Stimulated activated CD8-positive, alpha-beta memory T cell treated with anti-CD3 and anti-CD28 coated beads, Interleukin-15, amount 100 ng/mL, for 24 hours (primary cell): ENCODE measurements around the gene TGFA.

Experiments
- DNase-seq: peaks from one replicate; pipeline ENCODE4 v3.0.0-alpha.2; 2020; ENCODE audit warnings: low read depth

TGFA gene

DNA sequence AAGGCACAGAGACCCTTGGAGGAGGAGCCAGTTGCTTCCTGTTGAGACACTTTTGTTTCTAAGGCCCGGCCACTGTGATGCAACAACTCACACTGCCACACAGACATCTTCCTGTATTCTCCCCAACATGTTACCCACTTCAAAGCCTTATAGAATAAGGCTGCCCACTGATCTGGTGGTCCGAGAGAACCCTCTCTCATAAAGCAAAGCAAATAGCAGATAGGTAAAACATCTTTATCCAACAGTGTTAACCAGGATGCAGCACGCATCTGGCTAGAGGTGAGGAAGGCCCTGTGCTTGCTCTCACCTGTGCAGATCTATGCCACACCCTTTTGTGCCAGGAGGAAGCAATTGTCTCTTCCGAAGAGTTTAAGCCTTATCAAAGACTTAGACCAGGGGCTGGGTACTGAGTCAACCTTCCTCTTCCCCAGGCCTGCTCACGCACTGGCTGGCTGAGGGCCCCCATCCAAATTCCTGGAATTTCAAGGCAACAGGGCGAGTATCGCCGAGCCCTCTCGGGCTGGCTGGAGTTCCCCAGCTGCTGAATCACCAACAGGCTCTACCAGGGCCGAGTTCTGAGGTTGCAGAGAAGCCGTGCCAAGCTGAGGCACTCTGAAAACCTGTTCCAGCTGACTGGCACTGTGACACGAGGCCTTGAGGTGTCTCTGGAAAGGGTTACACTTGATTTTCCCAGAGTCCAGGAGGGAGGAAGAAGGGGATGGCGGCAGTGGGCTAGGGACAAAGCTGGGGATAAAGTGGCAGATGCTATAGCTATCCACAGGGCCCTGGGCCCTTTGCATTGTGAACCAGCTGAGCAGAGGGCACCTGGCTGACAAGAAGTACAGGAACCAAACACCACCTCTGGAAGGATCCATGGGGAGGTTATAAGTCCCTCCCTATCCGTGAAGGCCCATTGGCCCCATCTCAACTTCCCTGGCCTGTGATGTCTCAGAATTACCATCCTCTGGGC is 29.3 kb downstream of the TGFA start:
- DNase-seq = no peak

DNA sequence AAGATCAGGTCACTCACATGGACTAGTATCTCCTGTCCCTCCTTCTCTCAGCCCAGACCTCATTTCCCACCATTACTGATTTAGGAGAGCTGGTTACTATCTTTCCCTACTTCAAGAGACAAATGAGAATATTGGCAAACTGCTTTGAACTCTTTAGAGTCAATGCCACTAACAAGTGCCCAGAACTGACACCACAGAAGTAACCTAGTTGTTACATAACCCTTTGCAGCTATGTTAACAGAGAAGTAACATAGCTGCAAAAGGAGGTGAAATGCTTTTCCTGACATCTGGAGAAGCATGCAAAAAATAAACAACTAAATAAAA is 30.0 kb downstream of the TGFA start:
- no peak for DNase-seq

DNA sequence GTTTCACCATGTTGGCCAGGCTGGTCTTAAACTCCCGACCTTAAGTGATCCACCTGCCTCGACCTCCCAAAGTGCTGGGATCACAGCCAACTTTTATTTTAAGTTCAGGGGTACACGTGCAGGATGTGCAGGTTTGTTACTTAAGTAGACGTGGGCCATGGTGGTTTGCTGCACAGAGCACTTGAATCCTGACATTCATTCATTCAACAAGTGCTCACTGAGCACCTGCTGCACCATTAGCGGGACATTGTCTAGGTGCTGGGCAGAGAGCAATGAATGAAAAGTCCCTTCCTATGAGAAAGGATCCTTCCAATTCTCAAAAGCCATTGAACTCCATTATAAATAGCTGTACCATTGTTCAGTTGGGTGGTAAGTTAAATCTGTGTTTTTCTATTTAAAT is 31.0 kb downstream of the TGFA start:
- no peak for DNase-seq

DNA sequence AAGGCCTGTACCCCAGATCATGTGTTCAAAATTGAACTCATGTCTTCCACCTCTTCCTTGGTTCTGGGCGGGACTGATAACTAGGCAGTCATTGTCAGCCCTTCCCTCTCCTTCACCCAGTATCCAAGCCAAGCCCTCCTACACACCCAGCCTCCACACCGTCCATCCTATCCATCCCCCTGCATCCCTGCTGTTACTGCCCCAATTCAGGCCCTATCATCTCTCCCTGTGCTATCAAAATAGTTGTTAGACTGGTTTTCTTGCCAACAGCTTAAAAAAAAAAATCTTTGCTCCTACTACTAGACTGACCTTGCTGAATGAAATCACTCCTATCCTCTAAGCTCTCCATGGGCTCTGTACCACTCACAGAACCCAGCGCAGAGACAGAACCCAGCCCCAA is 32.8 kb downstream of the TGFA start:
- DNase-seq = no peak

- no peak for DNase-seq
Measured at GRCh38 chr2:70519453-70519852, 34.2 kb downstream of the TGFA start.

DNA sequence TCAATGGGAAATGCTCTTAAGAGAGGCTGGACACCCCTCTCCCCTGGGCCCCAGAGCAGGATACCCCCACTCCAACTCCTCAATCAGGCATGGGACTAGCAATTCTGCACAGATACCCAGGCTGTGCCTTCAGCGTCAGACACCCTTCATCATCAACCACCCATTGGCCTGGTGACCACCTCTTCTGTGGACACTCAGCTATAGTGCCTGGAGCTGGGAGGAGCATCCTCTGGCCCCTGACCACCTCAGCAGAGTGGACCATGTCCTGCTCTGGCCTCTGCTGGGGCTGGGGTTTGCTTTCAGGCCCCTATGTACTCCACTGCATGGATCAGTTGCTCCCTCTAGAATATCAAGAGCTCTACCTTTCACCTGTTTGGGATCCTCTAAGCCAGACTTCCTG is 35.1 kb downstream of the TGFA start:
- no peak for DNase-seq

- no peak for DNase-seq
Measured at GRCh38 chr2:70517804-70518203, 35.8 kb downstream of the TGFA start.

- no peak for DNase-seq
Measured at GRCh38 chr2:70516596-70516995, 37.0 kb downstream of the TGFA start.

DNA sequence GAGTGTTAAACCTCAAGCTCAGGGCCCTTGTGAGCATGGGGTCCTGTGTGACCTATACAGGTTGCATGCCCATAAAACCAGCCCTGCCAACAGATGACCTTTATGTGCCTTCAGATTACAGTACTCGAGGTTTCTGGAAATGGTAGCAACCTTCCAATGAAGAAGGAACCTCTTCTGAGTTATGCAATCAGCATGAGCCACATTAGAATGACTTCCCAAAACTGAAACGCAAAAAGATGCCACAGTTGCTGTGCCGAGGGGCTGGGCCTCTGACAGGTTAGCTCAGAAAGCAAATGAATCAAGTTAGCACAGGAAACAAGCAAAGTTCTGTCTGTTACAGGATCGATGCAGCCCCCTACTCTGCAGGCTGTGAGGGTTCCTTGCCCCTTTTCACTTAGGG is 37.7 kb downstream of the TGFA start:
- DNase-seq = no peak

GRCh38 chr2:70514612-70515055 is 39.0 kb downstream of the TGFA start:
- DNase-seq = no peak

- no peak for DNase-seq
Measured at GRCh38 chr2:70513738-70514137, 39.9 kb downstream of the TGFA start.

DNA sequence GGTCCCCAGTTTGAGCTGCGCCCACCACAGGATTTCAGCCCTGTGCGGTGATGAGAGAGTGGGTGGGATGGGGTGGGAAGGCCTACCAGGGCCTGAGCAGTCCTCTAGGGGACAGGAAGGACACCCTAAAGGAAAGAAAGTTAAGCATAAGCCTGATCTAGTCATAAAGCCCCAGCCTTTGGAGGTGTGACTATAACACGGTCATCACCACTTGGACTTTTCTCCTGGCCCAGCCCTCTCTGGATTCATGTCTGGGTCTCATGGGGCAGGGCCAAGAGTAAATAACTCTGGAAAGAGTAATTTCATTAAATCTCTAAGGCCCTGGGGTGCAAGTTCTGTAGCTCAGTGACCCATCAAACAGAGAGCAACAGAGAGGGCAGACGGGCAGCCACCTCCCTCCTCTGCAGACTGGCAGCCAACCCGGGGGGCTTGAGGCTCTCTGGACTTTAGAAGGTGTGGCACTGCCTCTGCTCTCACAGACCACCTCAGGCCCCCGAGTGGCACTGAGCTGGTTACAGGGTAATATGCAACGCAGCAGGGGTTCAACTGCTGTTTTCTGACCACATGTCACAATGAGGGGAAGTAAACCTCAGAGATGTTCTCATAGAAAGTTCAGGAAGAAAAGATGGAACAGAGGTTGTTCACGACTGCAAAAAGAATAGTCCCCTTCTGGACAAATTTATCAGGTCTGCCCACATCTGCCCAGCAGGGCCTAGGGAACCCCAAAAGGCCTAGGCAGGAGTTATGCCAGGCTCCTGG is 41.5 kb downstream of the TGFA start:
- DNase-seq = no peak

DNA sequence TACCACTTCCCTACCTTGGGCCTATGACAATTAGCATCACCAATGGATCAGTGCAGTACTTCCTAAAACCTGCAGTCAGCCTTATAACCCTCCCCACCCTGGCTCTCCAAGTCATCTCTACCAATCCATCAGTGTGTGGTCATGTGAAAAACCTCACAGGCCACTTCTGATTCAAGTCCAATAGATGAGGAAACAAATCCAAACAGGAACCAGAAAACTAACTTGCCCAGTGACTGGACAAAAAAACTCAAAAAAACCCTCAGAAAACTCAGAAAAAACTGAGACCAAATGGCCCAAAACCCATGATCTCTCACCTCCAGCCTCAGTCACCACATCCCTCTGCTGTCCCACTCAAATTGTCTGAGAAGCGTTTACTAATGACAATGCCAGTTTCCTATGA is 43.3 kb downstream of the TGFA start:
- DNase-seq = no peak

GRCh38 chr2:70509565-70509964 is 44.1 kb downstream of the TGFA start:
- no peak for DNase-seq

DNA sequence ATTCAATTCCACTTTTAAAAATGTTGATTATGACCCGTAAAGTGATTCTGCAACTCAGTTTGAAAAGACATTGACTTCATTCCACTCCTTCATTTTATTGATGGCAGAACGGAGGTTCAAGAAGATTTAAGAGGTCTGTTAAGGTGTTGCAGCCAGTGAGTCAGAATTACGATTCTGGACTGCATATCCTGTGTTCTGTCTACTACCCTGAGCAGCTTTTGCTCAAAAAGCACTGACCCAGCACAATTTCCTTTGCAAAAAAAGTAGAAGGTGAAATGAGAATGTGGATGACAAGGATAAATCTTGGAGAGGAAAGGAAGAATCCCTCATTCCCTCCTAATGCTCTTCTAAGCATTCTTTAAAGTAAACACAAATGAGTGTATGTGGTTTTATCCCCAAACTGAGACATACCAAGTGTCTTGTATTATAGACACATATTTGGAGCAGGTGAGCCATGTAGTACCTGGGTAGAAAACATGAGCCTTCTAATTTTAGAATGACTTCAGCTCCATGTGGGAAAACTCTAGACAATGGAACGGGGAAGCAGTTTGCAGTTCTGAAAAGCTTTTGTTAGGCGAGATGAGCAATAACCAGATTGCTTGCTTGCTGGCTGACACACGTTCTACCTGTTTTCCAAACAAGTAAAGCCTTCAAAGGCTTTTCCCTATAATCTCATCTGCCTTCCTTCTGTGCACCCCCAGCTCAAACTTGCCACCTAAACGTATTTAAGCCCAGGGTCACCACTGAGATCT is 44.7 kb downstream of the TGFA start:
- no peak for DNase-seq

GRCh38 chr2:70505613-70506391 is 47.8 kb downstream of the TGFA start:
- DNase-seq = no peak

DNA sequence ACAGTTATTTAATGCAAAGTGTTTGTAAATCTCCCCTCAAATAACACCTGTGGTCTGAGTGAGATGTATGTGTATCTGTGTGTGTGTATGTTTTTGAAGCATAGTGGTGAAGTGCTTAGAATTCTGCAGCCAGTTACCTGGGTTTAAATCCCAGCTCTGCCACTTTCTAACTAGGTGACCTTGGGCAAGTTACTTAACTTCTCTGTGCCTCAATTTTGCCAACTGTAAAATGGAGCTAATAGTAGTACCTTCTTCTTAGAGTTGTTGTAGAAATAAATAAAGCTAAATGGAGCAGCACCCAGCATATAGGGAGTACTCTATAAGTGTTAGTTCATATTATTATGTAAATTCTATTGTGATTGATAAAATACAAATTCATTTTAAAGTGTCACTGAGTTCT is 48.9 kb downstream of the TGFA start:
- DNase-seq = no peak

DNA sequence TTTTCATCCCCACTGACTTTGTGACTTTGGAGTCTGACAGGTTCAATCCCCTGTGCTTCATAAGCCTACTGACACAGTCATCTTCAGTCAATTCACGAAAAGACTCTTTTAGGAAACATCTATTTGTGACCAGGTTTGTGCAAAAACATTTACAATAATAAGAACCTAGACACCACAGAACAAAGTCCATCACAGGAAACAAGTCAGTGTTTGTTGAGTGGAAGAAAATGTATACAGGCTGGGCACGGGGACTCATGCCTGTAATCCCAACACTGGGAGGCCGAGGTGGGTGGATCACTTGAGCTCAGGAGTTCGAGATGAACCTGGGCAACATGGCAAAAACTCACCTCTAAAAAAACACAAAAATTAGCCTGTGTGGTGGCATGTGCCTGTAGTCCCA is 49.7 kb downstream of the TGFA start:
- DNase-seq = no peak

DNA sequence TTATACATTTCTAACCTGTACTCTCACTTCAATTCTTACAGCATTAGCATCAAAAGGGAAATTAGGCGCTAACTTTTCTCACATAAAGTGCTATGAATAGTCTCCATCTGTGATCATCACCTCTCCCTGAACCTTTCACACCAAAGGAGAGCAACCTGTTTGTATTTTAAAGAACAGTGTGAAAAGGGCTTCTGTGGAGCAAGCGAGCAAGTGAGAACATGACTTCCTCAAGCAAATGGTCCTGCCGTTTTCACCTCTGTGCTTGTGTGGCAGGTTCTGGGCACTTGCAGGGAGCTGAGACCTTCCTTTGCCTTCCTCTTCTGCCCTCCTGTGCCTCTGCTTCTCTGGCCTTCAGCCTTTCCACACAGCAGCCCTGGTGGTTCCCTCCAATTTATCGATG is 51.9 kb downstream of the TGFA start:
- no peak for DNase-seq

- no peak for DNase-seq
Measured at GRCh38 chr2:70501215-70501614, 52.4 kb downstream of the TGFA start.

- no peak for DNase-seq
Measured at GRCh38 chr2:70499253-70499652, 54.4 kb downstream of the TGFA start.

GRCh38 chr2:70498528-70498927 is 55.1 kb downstream of the TGFA start:
- no peak for DNase-seq
